Measurements from ENCODE around the gene TUSC2. TPM values are rescaled to one million over a fixed set of nuclear protein-coding genes. Genes with fewer than 3 reads are reported as not detected.
A peak's percentile ranks its signal among the peaks of the same experiment; 100 is the strongest.

Gene TUSC2
- total and polyA plus RNA-seq, 2 of the 13 experiments (the other 11 are each of a cell fraction or from before 2014, with no cell fraction given), result 36.7 to 39.1 TPM

DNA sequence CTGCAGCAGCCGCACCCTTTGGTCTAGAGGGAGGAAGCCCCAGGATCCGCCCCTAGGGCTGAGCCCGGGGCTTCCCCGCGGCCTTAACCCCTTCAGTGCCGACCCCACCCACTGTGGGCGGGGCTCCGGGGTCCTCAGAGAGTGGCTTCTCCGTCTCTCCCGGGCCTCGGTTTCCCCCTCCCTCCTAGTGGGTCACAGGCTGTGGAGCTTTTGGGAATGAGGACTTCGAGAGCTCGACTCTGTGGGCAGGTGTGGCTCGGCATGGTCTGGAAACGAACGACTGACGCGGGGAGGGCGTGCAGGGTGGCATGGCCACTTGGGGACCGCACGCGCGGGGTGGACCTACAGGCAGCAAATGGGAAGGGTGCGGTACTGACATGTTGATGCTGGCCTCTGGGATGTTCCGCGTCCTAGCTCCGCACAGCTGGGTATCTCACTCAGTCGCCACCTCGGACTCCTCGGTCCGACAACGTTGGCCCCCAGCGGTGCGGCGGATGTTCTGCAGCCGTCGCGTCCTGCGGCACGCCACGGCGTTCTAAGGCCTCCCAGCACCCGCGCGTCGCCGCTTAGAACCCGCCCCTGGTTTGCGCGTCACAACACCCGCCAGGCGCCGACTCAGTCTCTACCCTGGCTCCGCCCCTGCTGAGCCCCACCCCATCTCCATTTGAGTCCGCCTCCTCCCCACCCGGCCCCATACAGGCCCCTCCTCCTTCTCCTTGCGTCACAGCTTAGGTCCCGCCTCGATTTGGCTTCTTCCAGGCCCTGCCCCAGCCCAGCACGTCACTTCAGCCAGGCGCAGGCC is 29.0 kb downstream of the TUSC2 start, which contains the start of the genes HYAL3 and NAA80 (continued):
- TF ChIP-seq, protein P1, sequence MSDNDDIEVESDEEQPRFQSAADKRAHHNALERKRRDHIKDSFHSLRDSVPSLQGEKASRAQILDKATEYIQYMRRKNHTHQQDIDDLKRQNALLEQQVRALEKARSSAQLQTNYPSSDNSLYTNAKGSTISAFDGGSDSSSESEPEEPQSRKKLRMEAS (IDR thresholded peaks at IDR 0.05), result peak; percentile 86
- TF ChIP-seq, protein P2, sequence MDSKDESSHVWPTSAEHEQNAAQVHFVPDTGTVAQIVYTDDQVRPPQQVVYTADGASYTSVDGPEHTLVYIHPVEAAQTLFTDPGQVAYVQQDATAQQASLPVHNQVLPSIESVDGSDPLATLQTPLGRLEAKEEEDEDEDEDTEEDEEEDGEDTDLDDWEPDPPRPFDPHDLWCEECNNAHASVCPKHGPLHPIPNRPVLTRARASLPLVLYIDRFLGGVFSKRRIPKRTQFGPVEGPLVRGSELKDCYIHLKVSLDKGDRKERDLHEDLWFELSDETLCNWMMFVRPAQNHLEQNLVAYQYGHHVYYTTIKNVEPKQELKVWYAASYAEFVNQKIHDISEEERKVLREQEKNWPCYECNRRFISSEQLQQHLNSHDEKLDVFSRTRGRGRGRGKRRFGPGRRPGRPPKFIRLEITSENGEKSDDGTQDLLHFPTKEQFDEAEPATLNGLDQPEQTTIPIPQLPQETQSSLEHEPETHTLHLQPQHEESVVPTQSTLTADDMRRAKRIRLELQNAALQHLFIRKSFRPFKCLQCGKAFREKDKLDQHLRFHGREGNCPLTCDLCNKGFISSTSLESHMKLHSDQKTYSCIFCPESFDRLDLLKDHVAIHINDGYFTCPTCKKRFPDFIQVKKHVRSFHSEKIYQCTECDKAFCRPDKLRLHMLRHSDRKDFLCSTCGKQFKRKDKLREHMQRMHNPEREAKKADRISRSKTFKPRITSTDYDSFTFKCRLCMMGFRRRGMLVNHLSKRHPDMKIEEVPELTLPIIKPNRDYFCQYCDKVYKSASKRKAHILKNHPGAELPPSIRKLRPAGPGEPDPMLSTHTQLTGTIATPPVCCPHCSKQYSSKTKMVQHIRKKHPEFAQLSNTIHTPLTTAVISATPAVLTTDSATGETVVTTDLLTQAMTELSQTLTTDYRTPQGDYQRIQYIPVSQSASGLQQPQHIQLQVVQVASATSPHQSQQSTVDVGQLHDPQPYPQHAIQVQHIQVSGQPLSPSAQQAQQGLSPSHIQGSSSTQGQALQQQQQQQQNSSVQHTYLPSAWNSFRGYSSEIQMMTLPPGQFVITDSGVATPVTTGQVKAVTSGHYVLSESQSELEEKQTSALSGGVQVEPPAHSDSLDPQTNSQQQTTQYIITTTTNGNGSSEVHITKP (CRISPR knock-in tag; IDR thresholded peaks at IDR 0.05; ENCODE audit: low read depth), result no peak
- no peak; the same call in 1 of the 2 replicates for TF ChIP-seq ZBTB3 (CRISPR knock-in tag; IDR thresholded peaks at IDR 0.05; ENCODE audit: borderline replicate concordance, low read depth)
- TF ChIP-seq ZFP82 (CRISPR knock-in tag; IDR thresholded peaks at IDR 0.05; ENCODE audit: borderline replicate concordance), result no peak
- no peak for TF ChIP-seq KAT2B (IDR thresholded peaks at IDR 0.05; ENCODE audit: borderline replicate concordance, low read depth, low read length)
- peak; percentile 73 for TF ChIP-seq IKZF4 (CRISPR knock-in tag; IDR thresholded peaks at IDR 0.05; ENCODE audit: borderline replicate concordance, low read depth, not compliant biosample characterization)
- TF ChIP-seq MAFG (CRISPR knock-in tag; IDR thresholded peaks at IDR 0.05), result no peak
- no peak for TF ChIP-seq ZBTB1 (CRISPR knock-in tag; IDR thresholded peaks at IDR 0.05; ENCODE audit: borderline replicate concordance)
- TF ChIP-seq POLR2G (IDR thresholded peaks at IDR 0.05; ENCODE audit: low read depth, low read length), result peak; percentile 91
- TF ChIP-seq, protein P3, sequence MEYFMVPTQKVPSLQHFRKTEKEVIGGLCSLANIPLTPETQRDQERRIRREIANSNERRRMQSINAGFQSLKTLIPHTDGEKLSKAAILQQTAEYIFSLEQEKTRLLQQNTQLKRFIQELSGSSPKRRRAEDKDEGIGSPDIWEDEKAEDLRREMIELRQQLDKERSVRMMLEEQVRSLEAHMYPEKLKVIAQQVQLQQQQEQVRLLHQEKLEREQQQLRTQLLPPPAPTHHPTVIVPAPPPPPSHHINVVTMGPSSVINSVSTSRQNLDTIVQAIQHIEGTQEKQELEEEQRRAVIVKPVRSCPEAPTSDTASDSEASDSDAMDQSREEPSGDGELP (IDR thresholded peaks at IDR 0.05; ENCODE audit: borderline replicate concordance, low read depth), result no peak
- TF ChIP-seq ZMYM3 (CRISPR knock-in tag; IDR thresholded peaks at IDR 0.05), result 0 out of 2 replicates have a peak, but pooled peaks have one; percentile 41
- TF ChIP-seq ZNF678 (CRISPR knock-in tag; IDR thresholded peaks at IDR 0.05), result 0 out of 2 replicates have a peak, but pooled peaks have one; percentile 52
- TF ChIP-seq ZNF780A (CRISPR knock-in tag; IDR thresholded peaks at IDR 0.05), result no peak; the same call in 1 of the 2 replicates
- no peak for TF ChIP-seq JUN (CRISPR knock-in tag; IDR thresholded peaks at IDR 0.05)
- TF ChIP-seq, protein P4, sequence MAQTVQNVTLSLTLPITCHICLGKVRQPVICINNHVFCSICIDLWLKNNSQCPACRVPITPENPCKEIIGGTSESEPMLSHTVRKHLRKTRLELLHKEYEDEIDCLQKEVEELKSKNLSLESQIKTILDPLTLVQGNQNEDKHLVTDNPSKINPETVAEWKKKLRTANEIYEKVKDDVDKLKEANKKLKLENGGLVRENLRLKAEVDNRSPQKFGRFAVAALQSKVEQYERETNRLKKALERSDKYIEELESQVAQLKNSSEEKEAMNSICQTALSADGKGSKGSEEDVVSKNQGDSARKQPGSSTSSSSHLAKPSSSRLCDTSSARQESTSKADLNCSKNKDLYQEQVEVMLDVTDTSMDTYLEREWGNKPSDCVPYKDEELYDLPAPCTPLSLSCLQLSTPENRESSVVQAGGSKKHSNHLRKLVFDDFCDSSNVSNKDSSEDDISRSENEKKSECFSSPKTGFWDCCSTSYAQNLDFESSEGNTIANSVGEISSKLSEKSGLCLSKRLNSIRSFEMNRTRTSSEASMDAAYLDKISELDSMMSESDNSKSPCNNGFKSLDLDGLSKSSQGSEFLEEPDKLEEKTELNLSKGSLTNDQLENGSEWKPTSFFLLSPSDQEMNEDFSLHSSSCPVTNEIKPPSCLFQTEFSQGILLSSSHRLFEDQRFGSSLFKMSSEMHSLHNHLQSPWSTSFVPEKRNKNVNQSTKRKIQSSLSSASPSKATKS (CRISPR knock-in tag; IDR thresholded peaks at IDR 0.05), result no peak
- peak; percentile 26 for TF ChIP-seq ZNF761 (CRISPR knock-in tag; conservative IDR thresholded peaks at IDR 0.05)
- no peak; the same call in 1 of the 2 replicates for TF ChIP-seq ZNF232 (CRISPR knock-in tag; IDR thresholded peaks at IDR 0.05; ENCODE audit: borderline replicate concordance)
- TF ChIP-seq ZNF136 (CRISPR knock-in tag; IDR thresholded peaks at IDR 0.05; ENCODE audit: low read depth), result no peak
- peak; percentile 41; the same call in 1 of the 2 replicates for TF ChIP-seq ZNF709 (CRISPR knock-in tag; IDR thresholded peaks at IDR 0.05)
- peak; percentile 23; the same call in 1 of the 2 replicates for TF ChIP-seq PCBP1 (IDR thresholded peaks at IDR 0.05; ENCODE audit: borderline replicate concordance, low read depth, low read length)
- TF ChIP-seq, protein P5, sequence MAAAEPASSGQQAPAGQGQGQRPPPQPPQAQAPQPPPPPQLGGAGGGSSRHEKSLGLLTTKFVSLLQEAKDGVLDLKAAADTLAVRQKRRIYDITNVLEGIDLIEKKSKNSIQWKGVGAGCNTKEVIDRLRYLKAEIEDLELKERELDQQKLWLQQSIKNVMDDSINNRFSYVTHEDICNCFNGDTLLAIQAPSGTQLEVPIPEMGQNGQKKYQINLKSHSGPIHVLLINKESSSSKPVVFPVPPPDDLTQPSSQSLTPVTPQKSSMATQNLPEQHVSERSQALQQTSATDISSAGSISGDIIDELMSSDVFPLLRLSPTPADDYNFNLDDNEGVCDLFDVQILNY (CRISPR knock-in tag; conservative IDR thresholded peaks at IDR 0.05), result no peak; the same call in 1 of the 2 replicates

Data from HepG2 (cell line).